PC-9 (cell line): ENCODE results near the gene EFNA3.

ENCODE experiments used
- CTCF ChIP-seq: fragments of 200-600 bp; sonication (generic); conservative IDR thresholded peaks from 2 replicates; pipeline ENCODE4 v1.6.1; 2017; ENCODE audit warnings: mixed run types, antibody characterized with exemption, mild to moderate bottlenecking, moderate library complexity
- EZH2 ChIP-seq: fragments of 200-600 bp; sonication (generic); IDR thresholded peaks from 2 replicates; pipeline ENCODE4 v1.8.0; 2017; ENCODE audit warnings: antibody characterized with exemption, low read depth

DNA sequence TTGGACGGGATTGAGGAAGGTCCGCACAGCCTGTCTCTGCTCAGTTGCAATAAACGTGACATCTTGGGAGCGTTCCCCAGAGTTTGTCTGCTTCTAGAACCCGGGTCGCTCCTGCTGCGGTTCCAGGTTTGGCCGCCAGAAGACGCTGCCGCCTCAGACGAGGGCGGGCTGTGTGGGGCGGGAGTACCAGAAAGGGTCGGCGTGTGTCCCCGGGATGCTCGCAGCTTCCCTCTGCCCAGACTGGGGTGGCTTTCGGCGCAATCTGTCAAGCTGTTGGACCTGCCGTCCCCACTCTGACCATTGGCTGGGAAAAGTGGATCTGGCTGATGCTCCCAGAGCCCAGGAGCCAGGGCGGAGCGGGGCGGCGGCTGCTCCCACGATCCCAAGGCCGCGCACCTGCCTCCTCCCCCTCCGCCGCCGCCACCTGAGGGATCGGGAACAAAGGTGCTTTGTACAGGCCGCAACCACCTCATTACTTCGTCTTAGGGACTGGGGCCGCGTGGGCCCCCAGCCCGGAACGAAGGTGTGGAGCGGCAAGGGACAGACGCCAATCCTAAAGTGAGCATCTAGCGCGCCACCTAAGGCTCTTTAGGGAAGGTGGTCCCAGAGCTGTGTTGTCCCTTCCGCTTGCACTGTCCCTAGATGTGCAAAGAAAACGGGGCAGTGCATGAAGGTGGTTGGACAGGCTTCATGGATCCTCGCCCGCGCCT, 15.8 kb upstream of the EFNA3 start:
- TF ChIP-seq CTCF (no peak), EZH2 (no peak)
